GM23338 (cell line): Measurements from ENCODE around the gene RAB44.

ENCODE experiments used
- CREB1 ChIP-seq: fragments of 250-450 bp; sonication (Bioruptor Pico); IDR thresholded peaks from 2 replicates; pipeline ENCODE4 v1.5.0; 2020; ENCODE audit warnings: low read depth, mild to moderate bottlenecking, moderate library complexity
- EZH2phosphoT487 ChIP-seq: fragments of 200-600 bp; sonication (generic); IDR thresholded peaks from one replicate; pipeline ENCODE4 v1.8.1; 2018; ENCODE audit warnings: antibody characterized with exemption; ENCODE audit not compliant: unreplicated experiment

DNA sequence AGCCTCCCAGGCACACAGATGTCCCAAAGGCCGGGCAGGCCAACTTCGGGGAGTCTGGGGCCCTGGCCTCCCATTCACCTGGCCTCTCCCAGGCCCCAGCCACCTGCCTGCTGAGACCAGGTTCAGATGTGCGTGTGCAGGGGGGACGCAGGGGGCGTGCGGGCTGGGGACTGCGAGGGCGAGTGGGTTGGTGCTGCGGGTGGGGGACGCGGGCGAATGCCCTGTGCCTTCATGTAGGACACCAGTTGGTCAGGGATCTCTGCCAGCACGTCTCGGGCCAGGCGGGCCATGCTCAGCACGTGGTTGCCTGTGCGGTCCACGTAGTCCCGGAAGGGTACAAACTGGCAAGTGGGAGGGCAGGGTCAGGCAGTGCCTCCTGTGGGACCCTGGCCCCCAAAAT, 44.5 kb downstream of the RAB44 start:
- TF ChIP-seq CREB1: no peak
- no peak for TF ChIP-seq EZH2phosphoT487
